Activated CD4-positive, alpha-beta T cell treated with anti-CD3 and anti-CD28 coated beads, Interleukin-2, amount 50 U/mL, for 24 hours (primary cell): ENCODE data around the gene RHCG.
A peak's percentile ranks its signal among the peaks of the same experiment; 100 is the strongest.

Source experiments
- DNase-seq, 2 donors: peaks; one replicate each; pipeline ENCODE4 v3.0.0-alpha.2; 2020; ENCODE audit warnings: low read depth in 1 of 2, low spot score in 1 of 2

The RHCG gene

GRCh38 chr15:89504166-89504565 is 7.8 kb upstream of the RHCG start:
- DNase-seq, result no peak

- DNase-seq, result no peak
Measured at GRCh38 chr15:89502867-89503595, 6.6 kb upstream of the RHCG start.

DNA sequence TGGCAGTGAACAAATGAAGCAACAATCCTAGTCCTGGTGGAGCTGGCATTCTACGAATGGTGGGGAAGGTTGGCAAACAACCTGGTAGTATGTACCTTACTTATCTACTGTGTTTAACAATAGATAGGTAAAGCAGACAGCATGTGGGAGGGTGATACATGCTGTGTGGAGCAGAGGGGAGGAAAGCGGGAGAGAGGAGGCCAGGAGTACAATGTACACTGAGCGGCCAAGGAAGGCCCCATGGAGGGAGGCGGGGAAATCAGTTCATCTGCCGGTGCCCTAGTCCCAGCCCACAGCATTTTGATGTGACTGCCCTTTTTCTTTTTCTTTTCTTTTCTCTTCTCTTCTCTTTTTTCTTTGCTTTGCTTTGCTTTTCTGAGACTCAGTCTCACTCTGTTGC is 5.3 kb upstream of the RHCG start:
- DNase-seq, result no peak

DNA sequence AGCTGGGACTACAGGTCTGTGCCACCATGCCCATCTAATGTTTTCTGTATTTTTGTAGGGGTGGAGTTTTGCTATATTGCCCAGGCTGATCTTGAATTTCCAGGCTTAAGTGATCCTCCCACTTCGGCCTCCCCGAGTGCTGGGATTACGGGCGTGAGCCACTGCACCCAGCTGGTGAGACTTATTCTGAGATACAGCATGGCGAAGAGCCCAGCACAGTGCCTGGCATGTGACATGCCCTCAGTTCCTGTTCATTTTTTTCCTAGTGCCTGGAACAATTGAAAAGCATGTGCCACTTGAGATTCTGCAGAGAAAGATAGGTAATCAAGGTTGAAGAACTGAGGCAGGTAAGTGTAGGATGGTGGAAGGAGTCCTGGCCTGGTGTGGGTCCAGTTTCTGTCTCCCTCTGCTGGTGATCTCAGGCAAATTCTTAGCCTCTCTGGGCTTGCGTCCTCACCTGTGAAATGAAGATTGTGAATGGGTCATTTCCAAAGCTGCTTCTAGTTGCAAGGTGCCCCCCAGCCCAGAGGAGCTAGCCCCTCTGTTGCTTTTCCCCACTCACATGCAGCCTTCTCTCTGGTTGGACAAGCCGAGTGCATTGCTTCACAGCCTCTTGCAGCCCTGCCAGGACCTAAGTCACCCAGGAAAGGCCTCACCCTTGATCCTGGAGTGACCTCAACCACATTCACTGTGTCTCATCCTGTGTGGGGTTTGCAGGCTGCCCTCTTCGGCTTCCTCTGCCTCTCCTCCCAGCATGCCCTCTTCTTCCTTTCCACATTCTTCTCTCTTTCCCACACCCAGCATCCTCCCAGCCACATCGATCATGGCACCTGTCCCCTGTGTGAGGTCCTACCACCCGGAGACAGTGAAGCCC is 4.3 kb upstream of the RHCG start:
- no peak for DNase-seq

DNA sequence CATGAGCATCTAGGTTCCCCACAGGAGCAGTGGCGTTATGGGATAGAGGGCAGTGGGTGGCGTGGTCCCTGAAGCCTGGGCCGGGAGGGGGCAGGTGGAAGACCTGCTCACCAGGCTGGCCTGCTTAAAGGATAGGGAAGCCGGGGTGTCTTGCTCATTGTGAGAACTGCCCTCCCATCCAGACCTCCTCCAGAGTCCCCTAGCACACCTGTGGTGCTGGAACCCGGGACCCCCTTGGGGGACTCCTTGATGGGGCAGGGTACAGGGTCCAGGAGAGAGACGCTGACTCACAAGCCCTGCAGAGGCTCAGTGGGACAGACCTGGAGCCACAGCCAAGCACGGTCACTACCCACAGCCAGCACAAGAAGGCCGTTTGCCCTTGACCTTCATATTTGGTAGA is 2.8 kb upstream of the RHCG start:
- no peak for DNase-seq

DNA sequence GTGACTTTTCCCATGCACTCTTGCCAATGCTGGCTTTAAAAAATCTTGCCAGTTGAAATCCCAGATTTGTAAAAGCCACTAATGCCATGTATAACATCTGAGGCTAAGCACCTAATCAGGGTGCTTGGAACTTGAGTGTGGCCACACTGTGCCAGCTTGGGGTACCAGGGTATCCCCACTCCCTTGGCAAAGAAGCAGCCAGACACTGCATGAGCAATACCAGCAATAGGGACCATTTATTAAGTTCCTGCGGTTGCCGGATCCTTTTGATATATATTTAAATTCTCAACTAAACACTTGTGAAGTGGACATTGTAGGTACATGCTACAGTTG is 2.2 kb upstream of the RHCG start:
- no peak for DNase-seq

- DNase-seq, result no peak
Measured at GRCh38 chr15:89497231-89497630, 848 bp upstream of the RHCG start.

- no peak for DNase-seq
Measured at GRCh38 chr15:89495638-89496145, 691 bp downstream of the RHCG start.

DNA sequence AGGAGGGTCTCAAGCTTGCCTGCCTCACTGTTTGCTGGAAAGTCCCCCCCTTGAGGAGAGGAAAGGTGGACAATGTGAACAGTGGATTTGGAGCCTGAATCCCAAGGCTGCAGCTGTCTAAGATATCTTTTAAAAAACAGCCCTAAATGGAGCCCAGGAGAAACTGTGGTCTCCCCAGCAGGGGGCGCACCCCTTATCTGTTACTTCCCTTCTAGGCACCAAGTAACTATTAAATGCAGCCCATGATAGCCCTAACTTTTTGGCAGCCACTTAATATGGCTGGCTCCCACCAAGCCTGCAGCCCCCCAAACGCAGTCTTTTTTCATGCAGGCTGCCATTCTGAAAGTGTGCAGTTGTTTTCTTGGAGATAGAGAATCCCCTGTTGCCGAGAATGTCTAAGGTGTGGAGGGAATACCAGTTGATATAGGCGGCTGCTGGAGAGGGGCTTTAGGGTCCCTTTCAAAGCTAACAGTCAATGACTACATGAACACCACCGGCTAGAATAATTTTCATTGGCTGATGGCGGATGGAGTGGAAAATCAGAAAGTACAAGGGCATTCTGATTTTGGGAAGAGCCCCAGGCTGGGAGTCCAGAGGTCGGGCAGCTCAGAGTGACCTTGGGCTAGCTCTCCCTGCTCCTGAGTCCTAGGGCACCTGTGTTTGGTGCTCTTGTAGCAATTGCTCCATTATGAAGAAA is 1.3 kb downstream of the RHCG start:
- no peak for DNase-seq

DNA sequence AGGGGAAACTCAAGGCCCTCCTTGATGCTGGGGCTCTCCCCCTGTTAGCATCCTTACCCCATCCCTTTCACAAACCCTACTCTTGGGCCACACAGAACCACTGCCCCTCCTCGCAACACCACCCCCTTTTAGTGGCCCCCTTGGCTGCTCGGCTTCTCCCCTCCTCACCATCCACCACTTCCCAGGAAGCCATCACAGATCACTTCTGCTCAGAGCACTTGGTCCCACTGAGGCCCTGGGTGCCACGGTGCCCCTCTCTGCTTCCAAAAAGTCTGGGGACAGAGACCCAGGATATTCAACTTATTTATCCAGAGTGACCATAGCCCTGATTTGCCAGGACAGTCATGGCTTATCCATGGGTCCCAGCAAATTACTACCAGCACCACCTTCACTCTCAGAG is 2.4 kb downstream of the RHCG start:
- no peak for DNase-seq

GRCh38 chr15:89492934-89493631 is 3.3 kb downstream of the RHCG start:
- DNase-seq, result no peak

DNA sequence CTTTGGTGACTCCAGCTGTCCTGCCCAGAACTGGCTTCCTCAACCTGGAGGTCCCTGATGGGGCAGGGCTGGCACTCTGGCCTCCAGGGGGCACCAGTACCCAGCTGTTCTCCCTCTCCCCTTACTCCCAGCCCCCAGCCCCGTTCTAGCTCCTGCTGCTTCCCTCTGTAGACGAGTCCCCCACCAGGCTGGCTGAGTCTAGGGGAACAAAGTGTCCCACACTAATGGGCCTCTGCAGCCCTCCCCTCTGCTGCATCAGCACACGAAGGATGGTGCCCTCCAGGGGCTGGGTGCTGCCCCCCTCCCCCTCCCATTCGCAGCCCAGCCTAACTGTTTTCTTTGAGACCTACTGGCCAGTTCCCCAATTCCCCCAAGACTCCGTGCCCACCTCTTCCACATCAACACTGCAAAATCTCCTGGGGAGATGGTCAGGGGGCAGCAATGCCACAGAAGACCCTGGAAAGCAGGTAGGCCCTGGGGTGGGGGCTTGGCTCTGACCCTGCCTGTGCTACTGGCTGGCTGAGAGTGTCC is 4.2 kb downstream of the RHCG start:
- DNase-seq, result no peak

DNA sequence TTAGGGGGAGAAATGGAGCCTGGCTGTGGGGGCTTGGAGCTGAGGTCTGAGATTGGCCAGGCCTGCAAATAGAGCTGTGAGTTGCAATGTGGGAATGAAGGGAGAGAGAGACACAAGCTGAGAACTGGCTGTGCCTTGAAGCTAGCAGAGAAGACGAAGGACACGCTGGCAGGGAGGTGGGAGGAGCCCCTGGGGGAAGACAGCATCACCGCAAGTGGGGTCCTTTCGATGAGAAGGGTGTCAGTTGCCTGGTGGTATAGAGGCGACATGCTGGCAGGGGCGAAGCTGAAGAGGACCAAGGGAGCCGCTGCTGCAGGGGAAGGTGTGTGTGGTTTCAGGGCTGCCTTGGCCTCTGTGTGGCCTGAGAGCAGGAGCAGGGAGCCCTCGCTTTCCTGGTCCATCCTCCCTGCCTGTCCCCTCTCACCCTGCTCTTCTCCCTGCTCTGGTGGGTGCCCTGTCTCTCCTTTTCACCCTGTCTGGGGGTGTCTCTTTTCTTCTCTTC is 5.5 kb downstream of the RHCG start:
- DNase-seq, result no peak

GRCh38 chr15:89490081-89490813 is 6.1 kb downstream of the RHCG start:
- no peak for DNase-seq

DNA sequence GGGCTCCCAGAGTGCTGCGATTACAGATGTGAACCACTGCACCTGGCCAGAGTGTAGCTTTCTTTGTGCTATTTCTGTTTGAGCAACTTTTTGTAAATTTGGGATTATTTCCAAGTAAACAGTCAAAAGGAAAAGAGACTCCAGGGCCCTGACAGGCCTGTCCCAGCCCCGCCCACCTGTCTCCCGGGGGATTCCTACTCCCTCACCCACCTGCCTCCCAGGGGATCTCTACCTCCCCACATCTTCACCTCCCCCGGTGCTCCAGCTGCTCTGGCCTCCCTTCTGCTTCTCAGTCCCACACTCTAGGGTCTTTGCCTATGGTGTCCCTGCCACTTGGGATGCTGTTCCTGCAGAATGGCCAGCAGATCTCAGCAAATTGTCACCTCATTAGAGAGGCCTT is 7.0 kb downstream of the RHCG start:
- no peak for DNase-seq

- DNase-seq, result no peak
Measured at GRCh38 chr15:89487791-89488190, 8.6 kb downstream of the RHCG start.

GRCh38 chr15:89486726-89487050 is 9.7 kb downstream of the RHCG start:
- DNase-seq, result peak; percentile 15 to 30

- no peak for DNase-seq
Measured at GRCh38 chr15:89483079-89483478, 13.3 kb downstream of the RHCG start.

- no peak for DNase-seq
Measured at GRCh38 chr15:89482139-89482538, 14.2 kb downstream of the RHCG start.

DNA sequence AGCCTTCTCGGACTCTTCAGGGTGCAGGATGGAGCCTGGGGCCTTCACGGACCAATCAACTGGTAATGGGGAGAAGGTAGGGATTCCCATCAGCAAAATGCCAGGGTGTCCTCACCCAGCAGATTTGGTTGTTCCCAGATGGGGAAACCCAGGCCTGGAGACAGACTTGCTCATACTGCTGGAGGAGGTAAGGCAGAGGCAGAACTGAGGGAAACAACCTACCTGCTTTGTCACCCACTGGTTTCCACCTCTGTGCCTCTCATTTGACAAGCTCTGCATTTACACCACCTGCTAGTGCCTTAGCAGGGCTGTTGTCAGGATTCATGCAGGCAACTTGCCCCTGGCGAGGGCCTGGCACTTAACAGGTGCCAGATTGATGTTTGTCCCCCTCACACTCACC is 15.9 kb downstream of the RHCG start:
- DNase-seq, result no peak
